Activated naive CD4-positive, alpha-beta T cell (primary cell): ENCODE measurements around the gene OR10H5.
"Not testable (repeated sequence)": the region's sequence is repeated elsewhere in the genome, so short reads cannot be mapped to it uniquely, and the experiment has no call there.

Experiments
- DNase-seq, 4 experiments: peaks; one replicate each; lab custom pipeline; 2025; lab: John Stamatoyannopoulos, UW

Gene OR10H5

DNA sequence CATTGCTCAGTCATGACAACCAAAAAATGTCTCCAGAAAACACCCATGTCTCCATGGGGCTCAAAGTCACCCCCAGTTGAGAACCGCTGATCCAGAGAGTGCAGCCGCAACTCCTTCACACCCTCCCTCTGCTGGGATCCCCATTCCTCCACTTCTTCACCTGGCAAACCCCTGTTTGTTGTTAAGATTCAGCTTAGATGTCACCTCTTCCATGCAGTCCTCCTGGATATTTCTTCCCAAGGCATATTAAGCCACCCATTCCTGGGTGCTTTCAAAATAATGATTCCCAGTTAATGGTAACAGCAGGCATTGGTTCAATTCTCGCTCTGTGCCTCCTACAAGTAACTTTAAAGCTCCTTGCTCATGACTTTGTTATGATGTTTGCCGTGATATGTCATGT lies 24.0 kb downstream of the OR10H5 start:
- no peak for DNase-seq

DNA sequence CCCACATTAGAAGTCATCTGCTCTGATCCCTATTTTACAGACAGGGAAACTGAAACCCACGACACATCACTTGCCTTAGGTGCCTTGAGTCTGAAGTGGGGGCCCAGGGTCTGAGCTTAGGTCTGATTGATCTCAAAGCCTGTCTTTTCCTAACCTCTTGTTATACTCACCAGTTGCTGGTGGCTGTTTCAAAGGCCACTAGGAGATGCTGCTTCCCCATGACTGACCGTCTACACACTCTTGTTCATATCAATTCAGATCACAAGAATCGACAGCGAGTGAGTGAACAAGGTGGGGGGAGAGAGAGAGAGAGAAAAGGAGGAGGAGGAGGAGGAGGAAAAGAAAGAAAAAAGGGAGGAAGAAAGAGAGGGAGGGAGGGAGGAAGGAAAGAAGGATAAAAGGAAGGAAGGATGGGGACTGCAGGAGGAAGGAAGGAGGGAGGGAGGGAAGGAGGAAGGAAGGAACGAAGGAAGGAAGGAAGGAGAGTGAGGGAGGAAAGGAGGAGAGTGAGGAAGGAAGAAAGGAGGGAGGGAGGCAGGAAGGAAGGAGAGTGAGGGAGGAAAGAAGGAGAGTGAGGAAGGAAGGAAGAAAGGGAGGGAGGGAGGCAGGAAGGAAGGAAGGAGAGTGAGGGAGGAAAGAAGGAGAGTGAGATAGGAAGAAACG lies 24.7 kb downstream of the OR10H5 start:
- no peak for DNase-seq

DNA sequence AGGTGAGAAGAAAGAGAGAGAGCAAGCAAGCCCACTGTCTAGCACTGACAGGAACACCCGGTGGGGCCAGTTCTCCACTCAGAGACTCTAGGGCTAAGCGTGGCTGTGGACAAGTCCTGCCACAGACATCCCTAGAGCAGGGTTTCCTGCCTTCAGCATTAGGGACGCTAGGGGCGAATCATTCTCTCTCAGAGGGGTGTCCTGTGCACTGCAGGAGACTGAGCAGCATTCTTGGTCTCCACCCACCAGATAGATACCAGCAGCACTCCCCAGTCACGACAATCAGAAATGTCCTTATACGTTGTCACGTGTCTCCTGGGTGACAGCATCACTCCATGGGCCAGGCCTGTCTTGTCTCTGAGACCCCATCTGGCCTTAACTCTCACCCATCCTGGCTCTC lies 26.5 kb downstream of the OR10H5 start:
- no peak for DNase-seq

DNA sequence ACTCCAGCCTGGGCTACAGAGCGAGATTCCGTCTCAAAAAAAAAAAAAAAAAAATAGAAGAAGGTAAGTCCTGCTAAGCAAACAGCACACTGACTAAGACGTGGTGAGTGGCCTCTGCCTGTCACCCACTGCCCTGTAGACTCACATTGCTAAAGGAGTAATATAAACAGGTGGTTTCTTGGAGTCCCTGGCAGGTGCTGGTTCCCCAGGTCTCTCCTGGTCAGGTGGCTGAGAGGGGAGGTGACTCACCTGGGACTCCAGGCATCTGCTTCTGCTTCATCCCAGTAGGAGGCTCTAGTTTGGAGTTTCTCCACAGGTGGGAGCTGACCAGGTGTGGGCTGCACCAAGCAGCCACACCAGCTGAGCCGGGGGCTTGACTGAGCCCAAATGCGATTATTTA lies 27.8 kb downstream of the OR10H5 start, which contains the start of gene OR10H1:
TSS of gene OR10H1 (minus strand) at position 359 of the 400 bp plus-strand sequence. CDS start 7,627 bp downstream, outside the sequence.
- no peak for DNase-seq

GRCh38 chr19:15820646-15821045 lies 33.2 kb downstream of the OR10H5 start:
- no peak for DNase-seq

DNA sequence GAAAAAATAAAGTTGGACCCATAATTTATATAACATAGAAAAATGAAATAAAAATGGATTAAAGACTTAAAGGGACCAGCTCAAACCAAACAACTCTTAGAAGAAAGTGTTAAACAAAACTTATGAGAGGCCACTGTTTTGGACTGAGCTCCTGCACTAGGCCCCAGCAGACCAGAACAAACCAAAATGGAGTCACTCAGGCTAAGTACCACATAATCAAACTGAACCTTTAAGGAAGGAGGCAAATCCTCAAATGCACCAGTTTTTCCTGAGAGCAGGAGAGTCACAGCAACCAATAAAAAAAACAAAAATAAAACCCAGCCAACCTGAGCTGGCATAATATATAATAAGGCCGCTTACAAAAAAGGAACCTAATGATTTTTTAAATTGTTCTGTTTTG lies 38.3 kb downstream of the OR10H5 start:
- no peak for DNase-seq

DNA sequence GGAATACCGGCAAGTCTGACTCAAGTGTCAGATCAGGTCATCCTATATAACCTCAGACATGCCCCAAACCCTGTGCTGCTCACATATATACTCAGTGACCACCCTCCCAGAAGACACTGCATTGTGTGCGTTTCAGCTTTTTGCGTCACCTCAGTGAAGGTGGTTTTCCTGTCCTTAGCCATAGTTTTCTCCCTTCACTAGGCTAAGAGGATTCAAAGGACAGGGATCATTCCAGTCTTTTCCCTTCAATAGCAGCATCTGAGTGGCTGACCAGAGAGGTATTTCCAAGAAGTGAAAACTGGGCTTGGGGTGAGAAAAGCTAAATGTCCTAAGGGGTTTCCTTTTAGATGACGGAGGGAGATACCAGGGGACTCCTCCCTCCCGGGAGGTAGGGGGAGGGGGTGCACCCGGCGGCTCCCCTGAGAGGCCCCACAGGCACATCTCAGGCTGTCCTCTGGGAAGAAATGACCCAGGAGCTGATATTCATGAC lies 40.7 kb downstream of the OR10H5 start:
- no peak for DNase-seq

GRCh38 chr19:15828611-15829305 lies 41.3 kb downstream of the OR10H5 start:
- DNase-seq, result not testable (repeated sequence)

DNA sequence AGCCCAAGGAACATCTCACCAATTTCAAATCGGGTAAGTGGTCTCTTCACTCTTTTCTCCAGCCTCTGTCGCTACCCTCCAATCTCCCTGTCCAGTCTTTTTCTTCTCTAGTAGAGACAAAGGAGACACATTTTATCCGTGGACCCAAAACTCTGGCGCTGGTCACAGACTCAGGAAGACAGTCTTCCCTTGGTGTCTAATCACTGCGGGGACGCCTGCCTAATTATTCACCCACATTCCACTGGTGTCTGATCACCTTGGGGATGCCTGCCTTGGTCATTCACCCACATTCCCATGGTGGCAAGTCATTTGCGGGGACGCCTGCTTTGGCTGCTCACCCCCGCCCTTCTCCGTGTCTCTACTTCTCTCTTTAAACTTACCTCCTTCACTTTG lies 41.8 kb downstream of the OR10H5 start:
- no peak for DNase-seq

DNA sequence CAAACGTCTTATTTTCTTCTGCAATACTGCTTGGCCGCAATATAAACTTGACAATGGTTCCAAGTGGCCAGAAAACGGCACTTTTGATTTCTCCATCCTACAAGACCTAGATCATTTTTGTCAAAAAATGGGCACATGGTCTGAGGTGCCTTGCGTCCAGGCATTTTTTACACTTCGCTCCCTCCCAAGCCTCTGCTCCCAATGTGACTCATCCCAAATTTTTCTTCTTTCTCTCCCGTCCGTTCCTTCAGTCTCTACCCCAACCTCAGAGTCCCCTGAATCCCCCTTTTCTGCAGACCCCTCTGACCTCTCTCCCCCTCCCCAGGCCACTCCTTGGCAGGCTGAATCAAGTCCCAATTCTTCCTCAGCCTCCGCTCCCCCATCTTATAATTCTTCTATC lies 42.3 kb downstream of the OR10H5 start:
- no peak for DNase-seq

GRCh38 chr19:15831626-15832025 lies 44.2 kb downstream of the OR10H5 start:
- no peak for DNase-seq

DNA sequence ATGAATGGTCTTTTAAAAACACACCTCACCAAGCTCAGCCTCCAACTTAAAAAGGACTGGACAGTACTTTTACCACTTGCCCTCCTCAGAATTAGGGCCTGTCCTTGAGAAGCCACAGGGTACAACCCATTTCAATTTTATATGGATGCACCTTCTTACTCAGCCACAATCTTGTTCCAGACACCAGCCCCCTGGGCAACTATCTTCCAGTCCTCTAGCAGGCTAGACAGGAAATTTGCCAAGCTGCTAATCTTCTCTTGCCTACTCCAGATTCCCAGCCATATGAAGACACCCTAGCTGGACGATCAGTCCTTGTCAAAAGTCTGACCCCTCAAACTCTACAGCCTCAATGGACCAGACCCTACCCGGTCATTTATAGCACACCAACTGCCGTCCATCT lies 46.8 kb downstream of the OR10H5 start:
- DNase-seq, result not testable (repeated sequence)

DNA sequence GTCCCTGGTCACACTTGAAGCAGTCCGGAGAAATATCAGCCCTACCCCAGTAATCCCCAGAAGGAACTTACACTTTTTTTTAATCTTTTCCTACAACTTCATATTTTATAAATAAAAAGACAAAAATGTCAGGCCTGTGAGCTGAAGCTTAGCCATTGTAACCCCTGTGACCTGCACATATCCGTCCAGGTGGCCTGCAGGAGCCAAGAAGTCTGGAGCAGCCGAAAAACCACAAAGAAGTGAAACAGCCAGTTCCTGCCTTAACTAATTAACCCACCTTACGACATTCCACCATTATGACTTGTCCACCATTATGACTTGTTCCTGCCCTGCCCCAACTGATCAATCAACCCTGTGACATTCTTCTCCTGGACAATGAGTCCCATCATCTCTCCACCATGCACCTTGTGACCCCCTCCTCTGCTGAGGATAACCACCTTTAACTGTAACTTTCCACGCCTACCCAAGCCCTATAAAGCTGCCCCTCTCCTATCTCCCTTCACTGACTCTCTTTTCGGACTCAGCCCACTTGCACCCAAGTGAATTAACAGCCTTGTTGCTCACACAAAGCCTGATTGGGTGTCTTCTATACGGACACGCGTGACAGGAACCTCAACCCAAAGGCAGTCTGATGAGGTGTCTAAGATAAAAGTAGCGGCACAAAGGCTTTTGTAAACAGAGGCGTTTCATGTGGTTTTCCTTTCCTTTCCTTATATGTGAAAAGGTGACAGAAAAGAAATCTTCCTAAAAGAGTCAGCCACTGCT lies 48.3 kb downstream of the OR10H5 start:
- DNase-seq, result peak in 2 of 4 experiments; percentile 23 to 41

GRCh38 chr19:15836330-15837220 lies 49.1 kb downstream of the OR10H5 start:
- DNase-seq, result peak; percentile 81 to 93 (median 92)

DNA sequence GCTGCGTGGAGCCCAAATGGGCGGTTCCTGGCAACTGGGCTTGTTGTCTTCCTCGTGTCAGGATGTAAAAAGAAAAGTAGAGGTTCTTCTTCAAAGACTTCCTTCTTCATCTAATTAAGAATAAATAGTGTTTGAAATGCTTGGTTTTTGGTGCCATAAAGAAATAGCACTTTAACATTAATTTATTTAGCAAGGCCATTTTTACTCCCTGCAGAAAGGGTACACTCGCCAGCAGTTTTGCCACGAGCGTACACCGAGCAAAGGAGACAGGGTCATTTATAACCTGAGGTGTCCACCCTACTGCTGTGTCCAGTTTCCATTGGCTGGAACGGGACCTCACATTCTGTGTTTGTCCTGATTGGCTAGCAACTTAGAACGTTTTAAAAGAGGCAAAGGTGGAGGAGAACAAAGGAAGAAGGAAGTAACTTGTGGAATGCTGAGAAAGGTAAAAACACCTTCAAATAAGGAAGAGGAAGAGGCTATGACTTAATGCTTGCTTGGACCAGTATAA lies 49.8 kb downstream of the OR10H5 start:
- no peak for DNase-seq

DNA sequence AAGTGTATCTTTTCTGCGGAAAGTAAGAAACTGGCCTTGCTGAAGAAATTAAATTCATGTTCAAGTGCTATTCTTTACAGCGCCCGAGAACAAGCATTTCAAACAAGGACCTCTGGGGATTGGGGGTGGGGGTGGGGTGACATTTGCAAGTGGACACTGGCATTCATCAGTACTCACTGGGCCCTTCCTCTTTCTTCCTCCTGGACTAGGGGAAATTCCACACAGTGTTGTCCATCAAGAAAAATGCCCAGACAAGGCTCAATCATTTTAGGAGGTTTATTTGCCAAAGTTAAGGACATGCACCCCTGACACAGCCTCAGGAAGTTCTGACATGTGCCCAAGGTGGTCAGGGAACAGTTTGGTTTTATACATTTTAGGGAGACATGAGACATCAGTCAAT lies 50.9 kb downstream of the OR10H5 start:
- DNase-seq, result no peak

DNA sequence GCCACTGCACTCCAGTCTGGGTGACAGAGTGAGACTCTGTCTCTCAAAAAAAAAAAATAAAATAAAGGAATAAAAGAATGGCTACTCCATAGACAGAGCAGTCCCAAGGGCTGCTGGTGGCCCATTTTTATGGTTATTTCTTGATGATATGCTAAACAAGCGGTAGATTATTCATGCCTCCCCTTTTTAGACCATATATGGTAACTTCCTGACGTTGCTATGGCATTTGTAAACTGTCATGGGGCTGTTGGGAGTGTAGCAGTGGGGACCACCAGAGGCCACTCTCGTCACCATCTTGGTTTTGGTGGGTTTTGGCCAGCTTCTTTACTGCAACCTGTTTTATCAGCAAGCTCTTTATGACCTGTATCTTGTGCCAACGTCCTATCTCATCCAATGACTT lies 52.4 kb downstream of the OR10H5 start:
- DNase-seq, result not testable (repeated sequence)

DNA sequence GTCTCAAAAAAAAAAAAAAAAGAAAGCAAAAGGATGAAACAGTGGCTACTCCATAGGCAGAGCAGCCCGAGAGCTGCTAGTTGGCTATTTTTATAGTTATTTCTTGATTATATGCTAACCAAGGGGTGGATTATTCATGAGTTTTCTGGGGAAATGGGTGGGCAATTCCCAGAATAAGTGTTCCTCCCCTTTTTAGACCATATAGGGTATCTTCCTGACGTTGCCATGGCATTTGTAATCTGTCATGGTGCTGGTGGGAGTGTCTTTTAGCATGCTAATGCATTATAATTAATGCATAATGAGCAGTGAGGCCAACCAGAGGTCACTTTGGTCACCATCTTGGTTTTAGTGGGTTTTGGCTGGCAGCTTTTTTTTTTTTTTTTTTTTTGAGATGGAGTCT lies 53.4 kb downstream of the OR10H5 start:
- DNase-seq, result no peak

- DNase-seq, result no peak
Observed at GRCh38 chr19:15841875-15842569, 54.6 kb downstream of the OR10H5 start.

DNA sequence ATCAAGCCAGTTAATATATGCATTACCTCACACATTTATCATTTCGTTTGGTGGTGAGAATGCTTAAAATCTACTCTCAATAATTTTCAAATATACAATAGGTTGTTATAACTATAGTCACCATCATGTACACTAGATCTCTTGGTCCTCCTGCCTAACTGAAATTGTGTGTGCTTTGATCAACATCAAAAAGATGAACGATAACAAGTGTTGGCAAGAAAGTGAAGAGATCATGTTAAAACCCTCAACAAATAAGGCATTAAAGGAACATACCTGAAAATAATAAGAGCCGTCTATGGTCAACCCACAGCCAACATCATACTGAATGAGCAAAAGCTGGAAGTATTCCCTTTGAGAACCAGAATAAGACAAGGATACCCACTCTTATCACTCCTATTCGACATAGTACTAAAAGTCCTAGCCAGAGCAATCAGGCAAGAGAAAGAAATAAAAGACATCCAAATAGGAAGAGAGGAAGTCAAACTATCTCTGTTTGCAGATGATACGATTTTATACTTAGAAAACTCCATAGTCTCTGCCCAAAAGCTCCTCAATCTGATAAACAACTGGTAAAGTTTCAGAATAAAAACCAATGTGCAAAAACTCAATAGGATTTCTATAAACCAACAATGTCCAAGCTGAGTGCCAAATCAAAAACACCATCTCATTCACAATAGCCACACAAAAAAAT lies 55.9 kb downstream of the OR10H5 start:
- DNase-seq, result no peak
